Lung (tissue), 12 donors: ENCODE data around the gene C1orf141. TPM values are rescaled to one million over a fixed set of nuclear protein-coding genes. Genes with fewer than 3 reads are reported as not detected.

Experiments used
- ATAC-seq: fragments of 200-7000 bp; cut with Tn5 transposase; one replicate; pipeline ENCODE4 v1.9.1; 2020; ENCODE audit warnings: moderate number of reproducible peaks; ENCODE audit not compliant: insufficient read depth, low FRiP score
- DNase-seq, 3 donors: peaks; one replicate each; pipeline ENCODE4 v3.0.0-alpha.2; 2013 to 2017
- H3K27ac ChIP-seq, 2 donors: one replicate each; pipeline ENCODE4 v1.5.1; 2013; ENCODE audit warnings: mild to moderate bottlenecking in 2 of 2, moderate library complexity in 2 of 2, control low read depth in 1 of 2, inconsistent platforms in 1 of 2, low read depth in 1 of 2, low read length in 1 of 2
- H3K27me3 ChIP-seq, 3 donors: one replicate each; pipeline ENCODE4 v1.5.1; 2013; ENCODE audit warnings: low read length in 2 of 3; ENCODE audit not compliant: control insufficient read depth in 3 of 3, insufficient read depth in 3 of 3
- H3K36me3 ChIP-seq, 4 donors: one replicate each; pipeline ENCODE4 v1.5.1; 2013; ENCODE audit warnings: low read length in 4 of 4, mild to moderate bottlenecking in 1 of 4, moderate library complexity in 1 of 4; ENCODE audit not compliant: control insufficient read depth in 4 of 4, insufficient read depth in 4 of 4
- H3K4me1 ChIP-seq, 5 donors: one replicate each; pipeline ENCODE4 v1.5.1; 2013; ENCODE audit warnings: low read length in 5 of 5, mild to moderate bottlenecking in 2 of 5, moderate library complexity in 1 of 5; ENCODE audit not compliant: control insufficient read depth in 5 of 5, insufficient read depth in 5 of 5
- H3K4me3 ChIP-seq: one replicate; pipeline ENCODE4 v1.5.1; 2013; ENCODE audit warnings: mild to moderate bottlenecking, control low read depth, moderate library complexity
- H3K9ac ChIP-seq, 2 donors: one replicate each; pipeline ENCODE4 v1.5.1; 2013; ENCODE audit warnings: low read length in 2 of 2, control low read depth in 1 of 2; ENCODE audit not compliant: insufficient read depth in 1 of 2
- H3K9me3 ChIP-seq, 4 donors: one replicate each; pipeline ENCODE4 v1.5.1; 2013; ENCODE audit warnings: low read length in 3 of 4, mild to moderate bottlenecking in 1 of 4, moderate library complexity in 1 of 4; ENCODE audit not compliant: control insufficient read depth in 4 of 4, insufficient read depth in 3 of 4
- CTCF ChIP-seq: IDR thresholded peaks from 2 replicates; pipeline ENCODE4 v1.5.1; 2012; ENCODE audit warnings: mild to moderate bottlenecking; ENCODE audit errors: control extremely low read depth, extremely low read depth
- WGBS, 2 donors: extraction: QIAGEN DNeasy Blood & Tissue Kit; methylation state at CpG; one replicate each; pipeline ENCODE4 v1.1.7; 2013; 5-methylcytosine and 5-hydroxymethylcytosine counted together
- polyA plus RNA-seq, 2 donors: library from polyadenylated mRNA; stranded (reverse); fragments of 200-250 nt; gene quantifications; one replicate each; pipeline ENCODE4 v1.2.1, GENCODE V29; 2013
- total RNA-seq, 2 donors: library from RNA; depleted of rRNA in 1 of 2; stranded (reverse); fragments of >200 nt in 1 of 2; gene quantifications; one replicate each; pipeline ENCODE4 v1.2.1, GENCODE V29; 2014 to 2021
- donor health status: control.
- donor health status: control.
- donor health status: Bipolar disorder and iron deficiency.
- donor health status: healthy.
- donor health status: DM: yes; HTN: yes; CAD: no.

Gene C1orf141
- total and polyA plus RNA-seq, 4 donors: 0.49 to 11.4 (median 3.2) TPM

- no peak for ATAC-seq
- no peak overlapping the region for H3K4me3 ChIP-seq
- no peak for DNase-seq
- no peaks in the 10 kb centered on the region for H3K4me1 ChIP-seq
- H3K27me3 ChIP-seq: peaks cover 0 to 17% (median 0%) of the 10 kb centered on the region in 3 donors
- no peak overlapping the region for H3K9ac ChIP-seq
- no peaks in the 10 kb centered on the region for H3K9me3 ChIP-seq
- no peaks in the 10 kb centered on the region for H3K36me3 ChIP-seq
- 94 to 100% methylated on average over 1 of the region's 1 CpG for WGBS, 2 donors
- no peak for TF ChIP-seq CTCF
- no peak overlapping the region for H3K27ac ChIP-seq
Measured at GRCh38 chr1:67088440-67088839, 46.3 kb downstream of the C1orf141 start.

GRCh38 chr1:67085326-67085725, 49.4 kb downstream of the C1orf141 start:
- H3K27me3 ChIP-seq: peaks cover 0 to 3% (median 0%) of the 10 kb centered on the region in 3 donors
- no peaks in the 10 kb centered on the region for H3K36me3 ChIP-seq
- no peak for DNase-seq
- H3K4me3 ChIP-seq: no peak overlapping the region
- no peaks in the 10 kb centered on the region for H3K9me3 ChIP-seq
- H3K4me1 ChIP-seq: no peaks in the 10 kb centered on the region
- 47 to 50% methylated on average over 2 of the region's 2 CpGs for WGBS, 2 donors
- no peak for TF ChIP-seq CTCF
- ATAC-seq: no peak
- H3K27ac ChIP-seq: no peak overlapping the region
- H3K9ac ChIP-seq: no peak overlapping the region

- ATAC-seq: no peak
- no peaks in the 10 kb centered on the region for H3K9me3 ChIP-seq
- no peak overlapping the region for H3K9ac ChIP-seq
- DNase-seq: no peak
- TF ChIP-seq CTCF: no peak
- H3K4me1 ChIP-seq: no peaks in the 10 kb centered on the region
- WGBS, 2 donors: 95 to 97% methylated on average over 6 to 7 of the region's 9 CpGs
- H3K27ac ChIP-seq: no peak overlapping the region
- no peak overlapping the region for H3K4me3 ChIP-seq
- H3K36me3 ChIP-seq: no peaks in the 10 kb centered on the region
- peaks cover 0 to 2% (median 0%) of the 10 kb centered on the region in 3 donors for H3K27me3 ChIP-seq
Measured at GRCh38 chr1:67084765-67085318, 49.9 kb downstream of the C1orf141 start.

GRCh38 chr1:67078291-67078690, 56.5 kb downstream of the C1orf141 start:
- Histone ChIP-seq H3K4me3 (no peak overlapping the region), H3K4me1 (no peaks in the 10 kb centered on the region), H3K27me3 (peaks cover 0 to 7% (median 0%) of the 10 kb centered on the region in 3 donors), H3K27ac (no peak overlapping the region), H3K9ac (no peak overlapping the region), H3K36me3 (no peaks in the 10 kb centered on the region), H3K9me3 (peaks cover 0 to 3% (median 1%) of the 10 kb centered on the region in 4 donors)
- TF ChIP-seq CTCF: no peak
- ATAC-seq (no peak), DNase-seq (no peak)
- 94 to 97% methylated on average over 3 of the region's 3 CpGs for WGBS, 2 donors
